ENCODE data around the gene LYST.

LYST gene

GRCh38 chr1:235708390-235708962 is 158.2 kb downstream of the LYST start:
- no peak for DNase-seq

- DNase-seq: no peak
Observed at GRCh38 chr1:235703506-235703905, 163.2 kb downstream of the LYST start.

GRCh38 chr1:235702412-235702811 is 164.3 kb downstream of the LYST start:
- no peak for DNase-seq

GRCh38 chr1:235697508-235697907 is 169.2 kb downstream of the LYST start:
- no peak for DNase-seq

- DNase-seq: no peak
Observed at GRCh38 chr1:235689356-235689755, 177.3 kb downstream of the LYST start.

- DNase-seq: no peak
Observed at GRCh38 chr1:235688096-235688495, 178.6 kb downstream of the LYST start.

- DNase-seq: no peak
Observed at GRCh38 chr1:235683653-235684052, 183.1 kb downstream of the LYST start.

- DNase-seq: no peak
Observed at GRCh38 chr1:235682216-235682615, 184.5 kb downstream of the LYST start.

- no peak for DNase-seq
Observed at GRCh38 chr1:235679644-235680043, 187.1 kb downstream of the LYST start.

- DNase-seq: no peak
Observed at GRCh38 chr1:235679005-235679404, 187.7 kb downstream of the LYST start.

- DNase-seq: no peak
Observed at GRCh38 chr1:235675152-235675890, 191.4 kb downstream of the LYST start.

GRCh38 chr1:235673981-235674380 is 192.7 kb downstream of the LYST start:
- no peak for DNase-seq

GRCh38 chr1:235671992-235672391 is 194.7 kb downstream of the LYST start:
- no peak for DNase-seq

- DNase-seq: no peak
Observed at GRCh38 chr1:235670157-235670776, 196.4 kb downstream of the LYST start.

GRCh38 chr1:235669277-235669676 is 197.4 kb downstream of the LYST start:
- DNase-seq: no peak

GRCh38 chr1:235663628-235664027 is 203.1 kb downstream of the LYST start:
- no peak for DNase-seq

GRCh38 chr1:235661568-235661967 is 205.1 kb downstream of the LYST start:
- DNase-seq: no peak

- no peak for DNase-seq
Observed at GRCh38 chr1:235659186-235659771, 207.4 kb downstream of the LYST start.

GRCh38 chr1:235657747-235658526 is 208.8 kb downstream of the LYST start:
- no peak for DNase-seq

GRCh38 chr1:235657269-235657668 is 209.4 kb downstream of the LYST start:
- DNase-seq: no peak

GRCh38 chr1:235652364-235652763 is 214.3 kb downstream of the LYST start:
- DNase-seq: no peak

GRCh38 chr1:235651170-235651806 is 215.4 kb downstream of the LYST start:
- DNase-seq: no peak

Data from femur (tissue), 1 donor.